ENCODE measurements around the gene BLOC1S1.

The BLOC1S1 gene

GRCh38 chr12:55728939-55729818, 13.3 kb downstream of the BLOC1S1 start, which contains the start of gene CD63:
Gene CD63 (minus strand): TSS chr12:55729009. CDS start chr12:55728341, 668 bp downstream.
- peak; percentile 83 for DNase-seq

GRCh38 chr12:55729819-55730818, 14.3 kb downstream of the BLOC1S1 start:
- DNase-seq = peak; percentile 11

GRCh38 chr12:55732288-55732687, 16.4 kb downstream of the BLOC1S1 start:
- DNase-seq = no peak

- DNase-seq = no peak
Measured at GRCh38 chr12:55733021-55733555, 17.2 kb downstream of the BLOC1S1 start.

GRCh38 chr12:55733858-55734257, 18.0 kb downstream of the BLOC1S1 start:
- DNase-seq = no peak

GRCh38 chr12:55734595-55734994, 18.7 kb downstream of the BLOC1S1 start:
- DNase-seq = no peak

- DNase-seq = no peak
Measured at GRCh38 chr12:55736076-55736475, 20.2 kb downstream of the BLOC1S1 start.

- DNase-seq = peak; percentile 86
Measured at GRCh38 chr12:55736780-55737580, 21.1 kb downstream of the BLOC1S1 start.

- no peak for DNase-seq
Measured at GRCh38 chr12:55737581-55738122, 21.8 kb downstream of the BLOC1S1 start.

- DNase-seq = peak; percentile 89
Measured at GRCh38 chr12:55738123-55739024, 22.5 kb downstream of the BLOC1S1 start.

GRCh38 chr12:55739025-55739378, 23.2 kb downstream of the BLOC1S1 start:
- DNase-seq = no peak

GRCh38 chr12:55741931-55742680, 26.3 kb downstream of the BLOC1S1 start:
- DNase-seq = no peak

- DNase-seq = peak; percentile 29
Measured at GRCh38 chr12:55742719-55743405, 27.0 kb downstream of the BLOC1S1 start, which contains the start of gene GDF11. Gene GDF11 (plus strand): TSS chr12:55743122. CDS start chr12:55743317, 195 bp downstream.

- DNase-seq = no peak
Measured at GRCh38 chr12:55743406-55744339, 27.8 kb downstream of the BLOC1S1 start.

GRCh38 chr12:55744340-55745030, 28.6 kb downstream of the BLOC1S1 start:
- DNase-seq = no peak

GRCh38 chr12:55745361-55746173, 29.7 kb downstream of the BLOC1S1 start:
- DNase-seq = no peak

Measured in NCI-H1694 treated with DMSO at 0.1 percent for 48 hours (cell line).